RWPE2 (cell line): ENCODE results near the gene CRYZL1.
A peak's percentile ranks its signal among the peaks of the same experiment; 100 is the strongest.

Experiments used
- ATAC-seq: fragments of 200-7000 bp; cut with Tn5 transposase; 3 replicates; pipeline ENCODE4 v1.9.1; 2021; ENCODE audit warnings: low read depth
- DNase-seq: peaks from one replicate; pipeline ENCODE4 v3.0.0-alpha.2; 2020; ENCODE audit warnings: low spot score
- H3K27ac ChIP-seq: fragments of 450-650 bp; 2 replicates; pipeline ENCODE4 v1.5.1; 2017; ENCODE audit warnings: mild to moderate bottlenecking; ENCODE audit not compliant: poor library complexity, severe bottlenecking
- H3K27me3 ChIP-seq: fragments of 250-450 bp; sonication (Bioruptor Pico); 2 replicates; pipeline ENCODE4 v1.5.1; 2021; ENCODE audit warnings: mild to moderate bottlenecking, moderate library complexity; ENCODE audit not compliant: insufficient read depth, poor library complexity, severe bottlenecking
- H3K36me3 ChIP-seq: fragments of 250-450 bp; sonication (Bioruptor Pico); 2 replicates; pipeline ENCODE4 v1.5.1; 2020; ENCODE audit warnings: low read depth, mild to moderate bottlenecking, moderate library complexity
- H3K4me1 ChIP-seq: fragments of 250-450 bp; sonication (Bioruptor Pico); 2 replicates; pipeline ENCODE4 v1.5.1; 2021; ENCODE audit warnings: mild to moderate bottlenecking, moderate library complexity; ENCODE audit not compliant: insufficient read depth, poor library complexity, severe bottlenecking
- H3K4me3 ChIP-seq: fragments of 250-450 bp; sonication (Bioruptor Pico); 2 replicates; pipeline ENCODE4 v1.5.1; 2021; ENCODE audit warnings: mild to moderate bottlenecking, moderate library complexity; ENCODE audit not compliant: severe bottlenecking
- H3K9me3 ChIP-seq: fragments of 250-450 bp; sonication (Bioruptor Pico); 2 replicates; pipeline ENCODE4 v1.5.1; 2021; ENCODE audit warnings: mild to moderate bottlenecking, moderate library complexity; ENCODE audit not compliant: severe bottlenecking
- CTCF ChIP-seq: fragments of 450-650 bp; IDR thresholded peaks from one replicate; pipeline ENCODE4 v1.5.1; 2017; ENCODE audit warnings: mild to moderate bottlenecking, moderate library complexity; ENCODE audit not compliant: poor library complexity, severe bottlenecking

CRYZL1 gene

GRCh38 chr21:33541105-33541711 is 100.3 kb downstream of the CRYZL1 start:
- DNase-seq, result no peak
- peak overlapping the region; percentile 67 for H3K4me3 ChIP-seq
- peaks cover 29% of the 10 kb centered on the region for H3K4me1 ChIP-seq
- peaks cover 81% of the 10 kb centered on the region for H3K36me3 ChIP-seq
- H3K9me3 ChIP-seq, result no peaks in the 10 kb centered on the region
- ATAC-seq, result no peak
- H3K27ac ChIP-seq, result peak overlapping the region; percentile 89
- no peaks in the 10 kb centered on the region for H3K27me3 ChIP-seq
- no peak for TF ChIP-seq CTCF

- peak overlapping the region; percentile 67 for H3K4me3 ChIP-seq
- peaks cover 81% of the 10 kb centered on the region for H3K36me3 ChIP-seq
- H3K9me3 ChIP-seq, result no peaks in the 10 kb centered on the region
- no peak for TF ChIP-seq CTCF
- peaks cover 25% of the 10 kb centered on the region for H3K4me1 ChIP-seq
- H3K27me3 ChIP-seq, result no peaks in the 10 kb centered on the region
- ATAC-seq (no peak), DNase-seq (no peak)
- peak overlapping the region; percentile 89 for H3K27ac ChIP-seq
Measured at GRCh38 chr21:33540711-33541104, 100.8 kb downstream of the CRYZL1 start.

GRCh38 chr21:33539616-33540015 is 101.9 kb downstream of the CRYZL1 start:
- Histone ChIP-seq H3K9me3 (no peaks in the 10 kb centered on the region), H3K27me3 (no peaks in the 10 kb centered on the region), H3K4me1 (peaks cover 15% of the 10 kb centered on the region), H3K4me3 (no peak overlapping the region), H3K36me3 (peaks cover 81% of the 10 kb centered on the region), H3K27ac (no peak overlapping the region)
- DNase-seq (no peak), ATAC-seq (no peak)
- no peak for TF ChIP-seq CTCF
